HUES6 (cell line): Measurements from ENCODE around the gene TTLL12.
"Not testable (repeated sequence)": the region's sequence is repeated elsewhere in the genome, so short reads cannot be mapped to it uniquely, and the experiment has no call there.

Experiments used
- H3K27ac ChIP-seq: 2 replicates; pipeline ENCODE4 v1.7.0; 2013; ENCODE audit warnings: low read depth, mild to moderate bottlenecking, low read length, inconsistent platforms
- H3K27me3 ChIP-seq: 2 replicates; pipeline ENCODE4 v1.6.1; 2013; ENCODE audit warnings: low read length; ENCODE audit not compliant: control insufficient read depth, insufficient read depth
- H3K36me3 ChIP-seq: 2 replicates; pipeline ENCODE4 v1.6.1; 2013; ENCODE audit warnings: low read length; ENCODE audit not compliant: control insufficient read depth, insufficient read depth
- H3K4me1 ChIP-seq: 2 replicates; pipeline ENCODE4 v1.6.1; 2013; ENCODE audit warnings: low read length; ENCODE audit not compliant: control insufficient read depth, insufficient read depth
- H3K4me3 ChIP-seq: 2 replicates; pipeline ENCODE4 v1.5.1; 2013; ENCODE audit warnings: low read depth, low read length
- H3K9ac ChIP-seq: one replicate; pipeline ENCODE4 v1.6.1; 2013; ENCODE audit warnings: mild to moderate bottlenecking, low read length
- H3K9me3 ChIP-seq: 2 replicates; pipeline ENCODE4 v1.6.1; 2013; ENCODE audit warnings: low read depth, low read length; ENCODE audit not compliant: control insufficient read depth, insufficient read depth

TTLL12 gene

DNA sequence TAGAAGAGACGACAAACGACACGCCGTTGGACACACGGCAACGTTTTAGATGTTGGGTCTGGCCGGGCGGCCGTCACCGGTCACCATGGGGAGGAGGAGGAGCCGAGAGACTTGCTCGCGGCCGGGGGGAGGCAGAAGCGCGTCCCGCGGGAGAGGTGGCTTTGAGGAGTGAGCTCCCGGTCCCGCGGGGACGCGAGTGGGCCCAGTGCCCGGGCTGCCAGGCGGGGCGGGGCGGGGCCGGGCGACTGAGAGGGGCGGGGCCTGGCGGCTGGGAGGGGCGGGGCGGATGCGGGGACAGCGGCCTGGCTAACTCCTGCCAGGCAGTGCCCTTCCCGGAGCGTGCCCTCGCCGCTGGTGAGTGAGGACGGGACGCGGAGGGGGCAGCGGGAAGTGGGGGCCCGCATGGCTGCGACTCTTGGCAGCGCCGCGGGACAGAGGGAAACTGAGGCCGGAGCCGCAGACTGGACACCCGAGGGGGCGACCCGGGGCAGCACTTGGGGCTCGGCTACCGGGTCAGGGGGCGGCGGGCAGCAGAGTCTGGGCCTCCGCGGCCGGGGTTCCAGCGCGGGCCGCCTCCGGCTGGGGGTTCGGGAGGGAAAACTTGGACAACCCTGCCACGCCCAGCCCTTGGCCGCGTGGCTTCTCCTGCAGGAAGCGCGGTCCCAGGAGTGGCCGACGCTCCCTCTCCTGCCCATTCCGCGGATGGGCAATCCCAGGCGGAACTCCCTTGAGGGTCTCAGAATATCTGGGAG is 35.5 kb downstream of the TTLL12 start, which contains the start of gene TSPO:
TSS of gene TSPO (plus strand) at position 309 of the 752 bp plus-strand sequence. CDS start 7,680 bp downstream, outside the sequence.
- H3K27ac ChIP-seq, result no peak within 1 kb of the TSS
- H3K36me3 ChIP-seq, result no peaks in the 10 kb centered on the region
- H3K4me1 ChIP-seq, result peaks cover 11% of the 10 kb centered on the region
- H3K27me3 ChIP-seq, result peaks cover 22% of the 10 kb centered on the region
- H3K4me3 ChIP-seq, result peak within 1 kb of the TSS; percentile 53
- H3K9me3 ChIP-seq, result no peaks in the 10 kb centered on the region
- H3K9ac ChIP-seq, result peak within 1 kb of the TSS; percentile 36

DNA sequence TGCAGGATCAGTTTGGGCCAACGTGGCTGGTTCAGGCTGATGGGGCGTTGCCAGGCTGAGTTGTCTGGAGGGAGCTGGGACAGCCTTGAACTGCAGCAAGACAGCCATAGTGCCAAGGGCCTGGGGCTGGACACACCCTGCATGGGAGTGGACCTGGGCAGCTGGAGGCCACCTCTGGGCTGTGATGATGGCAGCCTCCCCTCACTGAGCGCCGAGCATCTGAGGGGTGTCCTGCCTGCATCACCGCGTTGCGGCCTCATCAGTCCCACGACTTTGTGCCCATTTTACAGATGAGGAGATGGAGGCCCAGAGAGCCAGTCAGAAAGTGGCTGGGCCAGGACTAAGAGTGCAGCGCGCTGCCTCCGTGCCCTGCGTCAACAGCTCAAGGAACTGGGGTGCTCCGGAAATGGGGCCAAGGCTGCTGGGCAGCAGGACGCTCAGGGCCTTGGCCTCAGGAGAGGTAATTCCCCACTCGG is 36.2 kb downstream of the TTLL12 start:
- Histone ChIP-seq H3K27ac (no peak overlapping the region), H3K36me3 (no peaks in the 10 kb centered on the region), H3K9me3 (no peaks in the 10 kb centered on the region), H3K4me1 (peaks cover 11% of the 10 kb centered on the region), H3K27me3 (peaks cover 22% of the 10 kb centered on the region), H3K9ac (no peak overlapping the region), H3K4me3 (peak overlapping the region; percentile 53)

DNA sequence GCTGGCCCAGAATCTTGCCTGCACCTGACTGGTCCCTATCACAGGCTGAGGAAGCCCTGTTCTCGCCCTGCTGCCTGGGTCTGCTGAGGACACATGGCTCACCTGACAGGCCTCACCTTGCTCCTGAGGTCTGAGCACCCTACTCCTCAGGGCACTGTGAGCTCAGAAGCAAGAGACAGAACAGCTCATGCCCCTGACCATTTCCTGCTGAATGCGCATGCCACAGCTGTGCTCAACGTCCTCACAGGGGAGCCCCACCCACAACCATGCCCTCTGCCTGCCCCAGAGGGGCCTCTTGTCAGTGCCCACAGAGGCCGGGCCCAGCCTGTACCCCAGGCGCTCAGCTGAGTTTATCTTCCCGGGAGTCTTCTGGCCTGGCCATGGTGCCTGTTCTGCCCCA is 38.4 kb downstream of the TTLL12 start:
- H3K9ac ChIP-seq, result peak overlapping the region; percentile 11
- H3K27ac ChIP-seq, result no peak overlapping the region
- H3K4me1 ChIP-seq, result peaks cover 11% of the 10 kb centered on the region

GRCh38 chr22:43147821-43148220 is 39.1 kb downstream of the TTLL12 start:
- H3K27ac ChIP-seq, result no peak overlapping the region
- peaks cover 11% of the 10 kb centered on the region for H3K4me1 ChIP-seq
- H3K27me3 ChIP-seq, result peaks cover 22% of the 10 kb centered on the region
- no peak overlapping the region for H3K4me3 ChIP-seq
- H3K9me3 ChIP-seq, result no peaks in the 10 kb centered on the region
- H3K9ac ChIP-seq, result no peak overlapping the region
- no peaks in the 10 kb centered on the region for H3K36me3 ChIP-seq

More for the DNA sequence above, 38.4 kb downstream of the TTLL12 start:
- Histone ChIP-seq H3K4me3 (no peak overlapping the region), H3K27me3 (peaks cover 22% of the 10 kb centered on the region), H3K36me3 (no peaks in the 10 kb centered on the region), H3K9me3 (no peaks in the 10 kb centered on the region)

DNA sequence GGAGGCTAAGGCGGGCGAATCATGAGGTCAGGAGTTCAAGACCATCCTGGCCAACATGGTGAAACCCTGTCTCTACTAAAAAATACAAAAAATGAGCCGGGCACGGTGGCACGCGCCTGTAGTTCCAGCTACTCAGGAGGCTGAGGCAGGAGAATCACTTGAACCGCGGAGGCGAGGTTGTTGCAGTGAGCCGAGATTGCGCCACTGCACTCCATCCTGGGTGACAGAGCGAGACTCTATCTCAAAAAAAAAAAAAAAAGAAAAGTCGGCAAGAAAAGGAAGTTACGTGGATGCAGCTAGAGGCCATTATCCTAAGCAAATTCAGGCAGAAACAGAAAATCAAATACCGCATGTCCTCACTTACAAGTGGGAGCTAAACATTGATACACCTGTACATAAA is 40.6 kb downstream of the TTLL12 start:
- H3K27me3 ChIP-seq, H3K9me3 ChIP-seq, H3K36me3 ChIP-seq, H3K4me1 ChIP-seq, H3K27ac ChIP-seq, H3K4me3 ChIP-seq, H3K9ac ChIP-seq: not testable (repeated sequence)

DNA sequence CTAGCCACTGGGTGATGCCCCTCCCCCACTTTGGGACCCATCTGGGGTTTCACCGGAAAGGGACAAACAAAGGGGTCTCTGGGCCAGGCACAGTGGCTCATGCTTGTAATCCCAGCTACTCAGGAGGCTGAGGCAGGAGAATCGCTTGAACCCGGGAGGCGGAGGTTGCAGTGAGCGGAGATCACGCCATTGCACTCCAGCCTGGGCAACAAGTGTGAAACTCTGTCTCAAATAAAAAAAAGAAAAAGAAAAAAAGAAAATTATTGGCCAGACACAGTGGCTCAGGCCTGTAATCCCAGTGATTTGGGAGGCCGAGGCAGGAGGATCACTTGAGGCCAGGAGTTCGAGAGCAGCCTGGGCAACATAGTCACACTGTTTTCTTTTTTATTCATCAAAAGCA is 41.6 kb downstream of the TTLL12 start:
- H3K27ac ChIP-seq, H3K9ac ChIP-seq, H3K4me1 ChIP-seq, H3K4me3 ChIP-seq, H3K36me3 ChIP-seq, H3K27me3 ChIP-seq, H3K9me3 ChIP-seq: not testable (repeated sequence)

GRCh38 chr22:43144949-43145348 is 42.0 kb downstream of the TTLL12 start:
- H3K27me3 ChIP-seq, result no peaks in the 10 kb centered on the region; the same call in 1 of the 2 replicates
- H3K9me3 ChIP-seq, result no peaks in the 10 kb centered on the region
- H3K4me3 ChIP-seq, result no peak overlapping the region
- no peak overlapping the region for H3K9ac ChIP-seq
- H3K27ac ChIP-seq, result no peak overlapping the region
- H3K36me3 ChIP-seq, result peaks cover 12% of the 10 kb centered on the region
- no peaks in the 10 kb centered on the region for H3K4me1 ChIP-seq

GRCh38 chr22:43142880-43143562 is 43.9 kb downstream of the TTLL12 start, which contains the start of gene MCAT:
Gene MCAT (minus strand): TSS chr22:43143398. CDS start chr22:43143348, 50 bp downstream.
- Histone ChIP-seq H3K4me1 (no peaks in the 10 kb centered on the region), H3K9me3 (no peaks in the 10 kb centered on the region), H3K4me3 (peak within 1 kb of the TSS; percentile 100), H3K27ac (peak within 1 kb of the TSS; percentile 19; the same call in 1 of the 2 replicates), H3K27me3 (no peaks in the 10 kb centered on the region; the same call in 1 of the 2 replicates), H3K9ac (peak within 1 kb of the TSS; percentile 77), H3K36me3 (peaks cover 32% of the 10 kb centered on the region)

DNA sequence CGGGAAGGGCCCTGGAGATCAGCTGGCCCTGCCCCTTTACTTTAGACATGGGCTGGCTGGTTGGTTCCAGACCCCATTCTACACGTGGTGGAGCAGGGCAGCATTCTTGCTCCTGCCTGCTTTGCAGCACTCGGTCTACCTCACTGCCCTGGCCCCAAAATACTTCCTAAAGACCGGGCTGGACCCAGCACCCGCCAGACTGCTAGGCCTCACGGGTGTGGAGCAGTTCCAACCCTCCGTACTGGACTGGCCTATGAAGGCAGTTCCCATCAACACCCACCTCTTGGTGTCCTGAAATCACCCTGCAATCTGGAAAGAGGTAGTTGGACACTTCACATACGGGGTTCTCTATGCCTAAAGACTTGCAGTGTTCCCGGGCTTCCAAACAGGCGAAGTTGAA is 50.1 kb downstream of the TTLL12 start:
- peaks cover 76% of the 10 kb centered on the region for H3K36me3 ChIP-seq
- H3K9me3 ChIP-seq, result no peaks in the 10 kb centered on the region
- H3K9ac ChIP-seq, result no peak overlapping the region
- no peaks in the 10 kb centered on the region for H3K27me3 ChIP-seq
- no peak overlapping the region for H3K27ac ChIP-seq
- H3K4me3 ChIP-seq, result no peak overlapping the region
- no peaks in the 10 kb centered on the region for H3K4me1 ChIP-seq

DNA sequence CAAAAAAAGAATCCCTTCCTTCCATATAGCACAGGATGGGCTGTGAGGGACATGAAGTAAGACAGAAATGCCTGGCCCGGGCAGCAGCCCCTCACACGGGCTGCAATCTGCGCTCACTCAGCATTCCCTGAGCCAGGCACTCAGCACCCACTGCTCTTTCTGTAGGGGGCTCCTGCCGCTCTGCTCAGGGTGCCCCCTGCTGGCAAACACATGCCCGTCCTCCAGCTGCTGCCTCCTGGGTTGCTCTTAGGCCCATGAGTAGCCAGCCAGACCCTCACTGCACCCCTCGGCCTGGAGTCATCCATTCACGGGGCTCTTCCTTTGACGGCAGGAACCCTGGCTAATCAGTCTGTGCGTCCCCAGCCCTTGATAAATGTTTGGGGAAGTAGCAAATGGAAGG is 50.7 kb downstream of the TTLL12 start:
- Histone ChIP-seq H3K27me3 (no peaks in the 10 kb centered on the region), H3K27ac (no peak overlapping the region), H3K4me1 (no peaks in the 10 kb centered on the region), H3K4me3 (no peak overlapping the region), H3K9ac (no peak overlapping the region), H3K9me3 (no peaks in the 10 kb centered on the region), H3K36me3 (peaks cover 82% of the 10 kb centered on the region)

GRCh38 chr22:43135565-43135964 is 51.4 kb downstream of the TTLL12 start:
- Histone ChIP-seq H3K36me3 (peaks cover 80% of the 10 kb centered on the region), H3K9ac (no peak overlapping the region), H3K27me3 (no peaks in the 10 kb centered on the region), H3K4me1 (no peaks in the 10 kb centered on the region), H3K27ac (no peak overlapping the region), H3K4me3 (no peak overlapping the region), H3K9me3 (no peaks in the 10 kb centered on the region)
